ENCODE results near the gene F12. TPM values are rescaled to one million over a fixed set of nuclear protein-coding genes. Genes with fewer than 3 reads are reported as not detected.

The F12 gene
- total RNA-seq, 2 donors from 2014 or later = 0.95 to 2.9 TPM

- Histone ChIP-seq H3K9me3 (ENCODE audit: control insufficient read depth, low read length) (no peaks in the 10 kb centered on the region), H3K27ac (ENCODE audit: low read depth, low read length) (no peak overlapping the region), H3K27me3 (ENCODE audit: control insufficient read depth, insufficient read depth, low read length, poor library complexity, severe bottlenecking) (no peaks in the 10 kb centered on the region), H3K4me3 (ENCODE audit: low read length) (no peak overlapping the region), H3K36me3 (ENCODE audit: control insufficient read depth, insufficient read depth, low read length) (peaks cover 37% of the 10 kb centered on the region), H3K9ac (ENCODE audit: extremely low read depth, low read length, poor library complexity, severe bottlenecking) (no peak overlapping the region), H3K4me1 (ENCODE audit: control insufficient read depth, insufficient read depth, low read length) (no peaks in the 10 kb centered on the region)
- Mint-ChIP-seq H3K36me3 (ENCODE audit: low read depth) (peaks cover 44% of the 10 kb centered on the region), H3K27ac (no peak overlapping the region), H3K27me3 (ENCODE audit: insufficient read depth) (no peaks in the 10 kb centered on the region), H3K9me3 (no peaks in the 10 kb centered on the region), H3K4me3 (no peak overlapping the region), H3K4me1 (no peaks in the 10 kb centered on the region)
- TF ChIP-seq CTCF (conservative IDR thresholded peaks at IDR 0.05) = no peak
- DNase-seq = no peak
- 93 to 97% methylated on average over 21 to 29 of the region's 29 CpGs for WGBS, 2 experiments (ENCODE audit: insufficient coverage in 1 of 2, insufficient read length in 1 of 2)
These were observed 24.4 kb upstream of the F12 start for GRCh38 chr5:177433658-177434217.

GRCh38 chr5:177432839-177433657, 23.7 kb upstream of the F12 start:
- Mint-ChIP-seq H3K9me3 (no peaks in the 10 kb centered on the region), H3K27ac (no peak overlapping the region), H3K27me3 (ENCODE audit: insufficient read depth) (no peaks in the 10 kb centered on the region), H3K36me3 (ENCODE audit: low read depth) (peaks cover 37% of the 10 kb centered on the region), H3K4me3 (no peak overlapping the region), H3K4me1 (no peaks in the 10 kb centered on the region)
- Histone ChIP-seq H3K36me3 (ENCODE audit: control insufficient read depth, insufficient read depth, low read length) (peaks cover 31% of the 10 kb centered on the region), H3K4me1 (ENCODE audit: control insufficient read depth, insufficient read depth, low read length) (no peaks in the 10 kb centered on the region), H3K27me3 (ENCODE audit: control insufficient read depth, insufficient read depth, low read length, poor library complexity, severe bottlenecking) (no peaks in the 10 kb centered on the region), H3K4me3 (ENCODE audit: low read length) (no peak overlapping the region), H3K27ac (ENCODE audit: low read depth, low read length) (no peak overlapping the region), H3K9ac (ENCODE audit: extremely low read depth, low read length, poor library complexity, severe bottlenecking) (no peak overlapping the region), H3K9me3 (ENCODE audit: control insufficient read depth, low read length) (no peaks in the 10 kb centered on the region)
- 89 to 96% methylated on average over 14 to 25 of the region's 25 CpGs for WGBS, 2 experiments (ENCODE audit: insufficient coverage in 1 of 2, insufficient read length in 1 of 2)
- DNase-seq = no peak
- no peak for TF ChIP-seq CTCF (conservative IDR thresholded peaks at IDR 0.05)

GRCh38 chr5:177432143-177432838, 22.9 kb upstream of the F12 start:
- Histone ChIP-seq H3K27ac (ENCODE audit: low read depth, low read length) (no peak overlapping the region), H3K9me3 (ENCODE audit: control insufficient read depth, low read length) (no peaks in the 10 kb centered on the region), H3K9ac (ENCODE audit: extremely low read depth, low read length, poor library complexity, severe bottlenecking) (no peak overlapping the region), H3K4me1 (ENCODE audit: control insufficient read depth, insufficient read depth, low read length) (no peaks in the 10 kb centered on the region), H3K27me3 (ENCODE audit: control insufficient read depth, insufficient read depth, low read length, poor library complexity, severe bottlenecking) (no peaks in the 10 kb centered on the region), H3K36me3 (ENCODE audit: control insufficient read depth, insufficient read depth, low read length) (peaks cover 27% of the 10 kb centered on the region), H3K4me3 (ENCODE audit: low read length) (no peak overlapping the region)
- Mint-ChIP-seq H3K4me1 (peaks cover 5% of the 10 kb centered on the region), H3K4me3 (no peak overlapping the region), H3K27me3 (ENCODE audit: insufficient read depth) (no peaks in the 10 kb centered on the region), H3K27ac (no peak overlapping the region), H3K9me3 (no peaks in the 10 kb centered on the region), H3K36me3 (ENCODE audit: low read depth) (peaks cover 29% of the 10 kb centered on the region)
- WGBS, 2 experiments (ENCODE audit: insufficient coverage in 1 of 2, insufficient read length in 1 of 2) = 94 to 95% methylated on average over 15 to 18 of the region's 18 CpGs
- no peak for TF ChIP-seq CTCF (conservative IDR thresholded peaks at IDR 0.05)
- DNase-seq = no peak
